T follicular helper cell (primary cell): ENCODE data around the gene COQ9.
"Not testable (repeated sequence)": the region's sequence is repeated elsewhere in the genome, so short reads cannot be mapped to it uniquely, and the experiment has no call there.

ENCODE experiments used
- DNase-seq: peaks from one replicate; pipeline ENCODE4 v3.0.0-alpha.2; 2020; ENCODE audit warnings: low read depth

Gene COQ9

DNA sequence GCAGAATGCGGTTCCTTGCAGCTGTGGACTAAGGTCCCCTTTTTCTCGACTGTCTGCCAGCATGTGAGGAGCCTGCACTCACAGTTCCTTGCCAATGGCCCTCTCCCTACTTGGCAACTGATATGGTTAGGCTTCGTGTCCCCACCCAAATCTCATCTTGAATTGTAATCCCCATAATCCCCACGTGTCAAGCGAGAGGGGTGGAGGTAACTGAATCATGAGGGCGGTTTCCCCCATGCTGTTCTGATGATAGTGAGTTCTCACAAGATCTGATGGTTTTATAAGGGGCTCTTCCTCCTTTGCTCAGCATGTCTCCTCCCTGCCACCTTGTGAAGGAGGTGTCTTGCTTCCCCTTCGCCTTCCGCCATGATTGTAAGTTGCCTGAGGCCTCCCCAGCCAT is 20.0 kb upstream of the COQ9 start:
- DNase-seq, result no peak

DNA sequence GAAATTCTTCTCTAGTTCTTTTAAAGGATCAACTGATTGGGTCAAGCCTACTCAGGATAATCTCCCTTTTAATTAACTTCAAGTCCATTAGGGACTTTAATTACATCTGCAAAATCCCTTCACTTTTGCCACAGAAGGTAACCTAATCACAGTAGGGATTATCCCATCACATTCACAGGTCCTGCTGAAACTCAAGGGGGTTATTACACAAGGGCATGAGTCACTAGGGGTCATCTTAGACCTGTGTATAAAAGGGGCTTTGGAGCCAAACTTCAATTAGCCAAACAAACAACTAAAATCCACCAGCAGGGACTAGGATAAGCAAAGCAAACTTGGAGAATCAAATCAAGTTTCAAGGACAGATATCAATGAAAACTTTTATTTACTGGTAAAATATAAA is 19.5 kb upstream of the COQ9 start:
- no peak for DNase-seq

DNA sequence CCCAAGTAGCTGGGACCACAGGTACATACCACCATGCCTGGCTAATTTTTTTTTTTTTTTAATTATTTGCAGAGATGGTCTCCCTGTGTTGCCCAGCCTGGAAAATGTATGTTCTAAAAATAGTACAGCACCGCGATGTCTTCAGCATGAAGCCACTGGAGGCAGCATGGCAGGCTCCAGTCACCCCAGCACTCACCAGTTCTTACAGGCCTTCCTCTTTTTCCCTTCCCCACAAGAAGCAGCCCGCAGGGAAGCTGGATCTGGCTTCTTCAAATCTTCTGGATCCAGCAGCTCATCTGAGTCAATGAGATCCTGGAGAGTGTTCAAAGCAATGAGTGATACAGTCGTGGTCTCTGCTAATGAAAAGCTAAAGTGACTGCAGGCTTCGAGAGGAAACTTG is 16.3 kb upstream of the COQ9 start:
- no peak for DNase-seq

DNA sequence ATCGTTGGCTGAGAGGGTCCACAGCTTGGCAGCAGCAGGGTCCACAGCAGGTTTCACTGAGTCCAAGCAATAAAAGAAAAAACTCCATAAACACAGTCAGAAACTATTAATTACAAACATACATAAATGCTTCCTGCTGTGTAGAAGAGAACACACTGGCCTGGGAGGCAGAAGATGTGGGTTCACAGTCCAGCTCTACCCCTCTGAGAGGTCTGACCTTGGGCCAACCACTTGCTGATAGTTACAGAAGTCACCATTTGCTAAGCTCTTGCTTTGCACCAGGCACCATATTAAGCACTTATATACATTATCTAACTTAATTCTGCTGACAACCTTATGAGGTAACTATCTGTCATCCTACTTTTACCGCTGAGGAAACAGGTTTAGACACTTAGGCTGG is 14.8 kb upstream of the COQ9 start:
- no peak for DNase-seq

DNA sequence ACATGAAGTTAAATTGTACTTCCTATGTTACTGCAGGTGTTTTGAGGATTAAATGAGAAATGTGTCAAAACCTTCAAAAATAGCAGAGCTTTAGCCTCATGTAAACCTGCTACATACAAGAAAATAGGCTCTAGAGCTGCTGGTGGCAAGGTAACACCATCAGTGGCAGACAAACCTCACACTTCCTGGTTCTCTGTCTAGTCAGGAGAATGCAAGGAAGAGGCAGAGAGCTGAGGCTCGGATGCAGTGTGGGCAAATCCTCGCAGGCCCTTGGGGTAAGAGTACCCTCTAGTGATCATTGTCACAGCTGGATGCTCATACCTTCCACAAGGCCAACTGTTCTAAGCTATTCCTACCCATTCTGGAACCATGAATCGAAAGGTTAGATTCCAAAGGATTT is 14.3 kb upstream of the COQ9 start:
- DNase-seq, result no peak

DNA sequence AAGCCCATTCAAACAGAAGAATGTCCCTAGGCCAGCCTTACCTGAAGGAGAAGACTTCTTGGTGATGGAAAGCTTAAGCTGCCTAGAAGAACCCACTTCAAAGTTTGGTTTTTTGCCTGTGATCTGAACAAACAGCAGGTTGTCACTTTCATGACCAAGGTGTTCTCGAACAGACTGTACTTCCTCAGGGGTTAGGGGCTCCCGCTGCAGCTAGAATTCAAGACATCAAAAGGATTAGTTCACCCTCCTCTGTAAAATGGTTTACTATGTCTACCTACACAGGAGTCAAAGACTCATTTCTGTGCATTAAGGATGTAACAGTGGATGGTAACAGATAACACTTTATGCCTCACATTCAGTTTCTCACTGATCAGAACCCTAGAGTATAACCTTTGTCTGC is 13.3 kb upstream of the COQ9 start:
- DNase-seq, result no peak

DNA sequence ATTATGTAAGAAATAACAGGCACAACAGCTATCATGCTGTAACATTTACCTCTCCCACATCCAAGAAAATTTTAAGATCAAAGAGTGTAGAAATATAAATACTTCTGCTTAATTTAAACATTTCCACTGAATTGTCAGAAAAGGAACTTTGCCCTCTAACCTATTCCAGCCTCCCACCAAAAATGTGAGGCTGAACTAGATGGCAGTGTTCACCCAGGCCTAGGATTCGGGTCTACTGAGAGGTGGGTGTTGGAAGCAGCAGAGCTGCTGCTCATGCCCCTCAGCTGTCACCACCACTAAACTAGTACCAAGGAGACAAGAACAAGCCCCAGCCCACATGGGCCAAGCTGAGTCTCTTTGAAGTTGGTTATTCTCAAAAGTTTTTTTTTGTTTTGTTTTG is 11.4 kb upstream of the COQ9 start:
- no peak for DNase-seq

DNA sequence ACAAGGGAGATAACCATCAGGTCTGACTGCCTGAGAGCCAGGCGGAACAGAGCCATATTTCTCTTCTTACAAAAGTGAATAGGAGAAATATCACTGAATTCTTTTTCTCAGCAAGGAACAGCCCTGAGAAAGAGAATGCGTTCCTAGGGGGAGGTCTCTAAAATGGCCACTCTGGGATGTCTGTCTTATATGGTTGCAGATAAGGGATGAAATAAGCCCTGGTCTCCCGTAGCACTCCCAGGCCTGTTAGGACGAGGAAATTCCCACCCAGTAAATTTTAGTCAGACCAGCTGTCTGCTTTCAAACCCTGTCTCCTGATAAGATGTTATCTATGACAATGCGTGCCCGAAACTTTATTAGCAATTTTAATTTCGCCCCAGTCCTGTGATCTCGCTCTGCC is 7.3 kb upstream of the COQ9 start:
- not testable (repeated sequence) for DNase-seq

DNA sequence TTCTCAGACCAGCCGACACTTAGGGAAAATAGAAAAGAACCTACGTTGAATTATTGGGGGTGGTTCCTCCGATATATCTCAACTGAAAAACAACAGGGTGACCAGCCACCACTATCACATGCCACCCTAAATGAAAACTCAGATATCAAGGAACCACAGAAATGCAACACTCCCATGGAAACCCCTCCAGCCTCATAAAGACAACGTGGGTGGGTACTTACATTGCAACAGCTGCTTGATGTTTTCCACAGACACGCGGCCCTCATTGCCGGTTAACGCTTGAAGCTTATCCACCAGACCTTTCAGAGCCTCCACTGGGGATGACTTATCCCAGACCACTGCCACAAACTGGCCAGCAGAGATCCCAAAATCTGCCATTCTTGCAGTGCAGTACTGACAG is 6.7 kb upstream of the COQ9 start:
- DNase-seq, result not testable (repeated sequence)

DNA sequence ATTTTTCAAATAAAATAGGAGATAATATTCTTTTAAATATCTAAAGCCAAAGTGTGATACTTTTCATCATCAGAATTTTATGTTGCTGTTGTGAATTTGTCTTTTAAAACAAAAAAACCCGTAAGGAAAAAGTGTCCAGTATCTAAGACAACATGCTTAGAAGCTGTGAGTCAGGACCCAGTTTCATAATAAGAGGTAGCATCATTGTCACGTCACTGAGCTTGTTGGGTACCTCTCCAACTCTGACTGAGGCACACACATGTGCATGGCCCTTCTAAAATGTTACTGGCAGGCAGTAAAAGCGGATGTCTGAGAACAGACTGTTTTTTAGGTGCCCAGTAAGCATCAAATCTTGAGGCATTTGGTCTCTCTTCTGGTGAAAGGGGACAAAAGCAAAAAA is 2.6 kb upstream of the COQ9 start:
- DNase-seq, result no peak

DNA sequence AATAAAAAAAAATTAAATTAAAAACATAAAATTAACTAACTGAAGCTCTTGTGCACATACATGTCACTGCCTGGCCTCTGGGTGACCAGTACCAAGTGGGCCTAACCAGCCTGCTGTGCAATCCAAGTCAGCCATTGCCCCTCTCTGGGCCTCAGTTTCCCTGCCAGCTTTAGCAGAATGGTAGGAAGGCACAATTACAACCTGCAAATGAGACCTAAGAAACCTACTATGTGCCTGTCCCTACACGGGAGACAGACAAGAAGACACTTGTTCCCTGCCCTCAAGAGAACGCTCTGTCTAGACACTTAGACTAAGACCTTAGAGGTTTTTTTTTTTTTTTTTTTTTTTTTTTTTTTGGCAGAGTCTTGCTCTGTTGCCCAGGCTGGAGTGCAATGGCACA is 1.8 kb upstream of the COQ9 start:
- no peak for DNase-seq

DNA sequence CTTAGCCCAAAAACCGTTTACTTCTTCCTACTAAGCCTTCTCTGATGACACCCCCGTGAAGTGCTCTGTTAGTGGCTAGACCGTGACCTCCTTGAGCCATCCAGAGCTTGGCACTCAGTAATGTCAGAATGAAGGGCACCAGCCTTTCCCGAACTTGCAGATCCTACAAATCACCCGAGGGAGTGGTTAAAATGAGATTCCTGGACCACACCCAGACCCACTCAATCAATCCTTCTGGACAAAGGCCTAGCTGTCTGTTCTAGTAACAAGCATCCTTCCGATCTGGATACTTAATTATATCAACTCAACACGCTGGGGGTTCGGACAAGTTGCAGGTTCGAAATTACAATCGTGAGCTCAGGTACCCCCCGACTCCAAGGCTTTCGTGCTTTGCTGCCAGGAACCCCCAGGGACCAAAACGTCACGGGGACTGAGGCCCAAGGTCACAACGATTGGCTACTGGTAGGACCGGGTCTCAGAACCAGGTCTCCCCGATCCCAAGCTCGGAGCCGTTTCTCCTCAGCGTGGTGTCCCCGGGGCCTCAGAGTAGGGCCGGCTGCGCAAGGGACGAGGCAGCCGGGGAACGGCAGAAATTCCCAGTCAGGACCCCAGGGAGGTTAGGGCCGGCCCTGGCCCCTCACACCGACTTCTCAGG is 621 bp upstream of the COQ9 start:
- DNase-seq, result no peak

DNA sequence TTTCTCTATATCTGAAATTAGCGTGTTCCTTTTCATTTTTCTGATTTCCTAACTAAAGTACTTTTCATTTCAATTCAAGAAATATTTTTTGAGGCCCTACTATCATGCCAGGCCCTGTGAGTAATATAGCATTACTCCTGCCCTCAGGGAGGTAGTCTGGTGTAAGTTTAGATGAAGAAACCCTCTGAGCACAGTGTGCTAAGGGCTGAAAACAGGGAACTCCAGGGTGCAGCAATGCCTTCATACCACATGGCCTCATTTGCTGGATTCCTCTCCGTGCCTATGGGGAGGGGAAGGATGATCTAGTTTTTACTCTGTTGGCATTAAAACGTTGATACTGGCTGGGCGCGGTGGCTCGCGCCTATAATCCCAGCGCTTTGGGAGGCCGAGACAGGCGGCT is 4.7 kb downstream of the COQ9 start:
- no peak for DNase-seq

DNA sequence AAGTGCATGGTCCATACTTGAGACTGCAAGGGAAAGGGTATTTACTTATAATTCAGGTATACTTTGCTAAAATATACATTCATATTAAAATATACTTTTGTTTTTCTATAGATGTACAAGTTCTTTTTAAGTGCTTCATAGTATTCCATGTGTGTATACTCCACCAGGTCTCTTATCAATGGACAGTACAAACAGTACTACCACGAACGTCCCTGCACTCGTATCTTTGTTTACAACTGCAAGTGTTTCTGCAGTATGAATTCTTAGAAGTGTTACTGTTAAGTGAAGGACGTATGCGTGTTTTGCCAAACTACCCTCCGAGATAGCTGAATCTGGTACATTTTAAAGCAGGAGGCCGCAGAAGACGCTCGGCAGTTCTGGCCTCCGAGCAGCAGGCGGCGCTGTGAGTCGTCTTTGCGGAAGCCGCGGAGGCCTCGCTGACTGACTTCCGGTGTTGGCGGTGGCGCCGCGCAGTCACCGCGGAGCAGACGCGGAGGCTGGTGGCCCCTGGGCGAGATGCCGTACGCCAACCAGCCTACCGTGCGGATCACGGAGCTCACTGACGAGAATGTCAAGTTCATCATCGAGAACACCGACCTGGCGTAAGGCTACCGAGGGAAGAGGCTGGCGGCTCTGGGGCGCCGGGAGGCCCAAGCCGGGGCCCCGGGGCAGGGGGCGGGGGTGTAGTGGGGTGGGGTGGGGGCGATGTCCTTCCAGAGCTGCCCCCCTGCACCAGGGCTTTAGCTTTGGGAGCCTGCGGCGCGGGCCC is 15.1 kb downstream of the COQ9 start, which contains the start of gene POLR2C:
Gene POLR2C, plus strand, starts transcription at position 471 of the 769 bp plus-strand sequence. Its CDS starts 46 bp downstream, at position 517.
- DNase-seq, result peak; percentile 89

DNA sequence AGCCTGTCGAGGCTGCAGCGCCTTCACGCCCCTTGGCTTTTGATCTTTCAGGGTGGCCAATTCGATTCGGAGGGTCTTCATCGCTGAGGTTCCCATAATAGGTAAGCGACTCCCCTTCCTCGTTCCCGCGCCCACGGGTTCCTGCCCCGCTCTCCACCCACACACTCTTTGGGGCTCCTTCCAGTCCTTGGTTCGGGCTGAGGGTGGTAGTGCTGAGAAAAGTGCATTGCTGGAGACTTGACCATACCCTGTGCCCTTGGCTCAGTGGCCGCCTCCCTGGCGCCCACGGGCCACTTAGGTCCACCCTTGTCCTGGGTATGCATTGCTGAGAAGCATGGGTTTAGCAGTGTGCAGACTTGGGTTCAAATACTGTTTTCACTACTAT is 15.7 kb downstream of the COQ9 start:
- DNase-seq, result no peak

DNA sequence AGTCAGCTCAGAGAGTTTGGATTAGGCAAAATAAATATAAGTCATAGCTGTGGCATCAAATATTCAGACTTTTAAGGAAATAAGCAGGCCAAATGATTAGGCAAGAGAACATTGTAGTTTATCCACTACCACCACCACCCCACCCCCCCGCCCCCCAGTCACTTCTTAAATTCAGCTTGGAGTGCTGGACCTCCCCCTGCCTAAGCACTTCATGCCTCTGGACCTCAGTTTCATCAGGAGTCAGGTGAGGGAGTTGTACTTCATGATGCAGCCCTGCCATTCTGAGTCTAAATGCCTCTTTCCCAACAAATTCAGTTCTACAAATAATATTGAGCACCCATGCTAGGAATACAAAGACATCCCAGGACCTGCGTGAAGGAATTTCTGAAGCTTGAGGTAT is 17.2 kb downstream of the COQ9 start:
- no peak for DNase-seq

DNA sequence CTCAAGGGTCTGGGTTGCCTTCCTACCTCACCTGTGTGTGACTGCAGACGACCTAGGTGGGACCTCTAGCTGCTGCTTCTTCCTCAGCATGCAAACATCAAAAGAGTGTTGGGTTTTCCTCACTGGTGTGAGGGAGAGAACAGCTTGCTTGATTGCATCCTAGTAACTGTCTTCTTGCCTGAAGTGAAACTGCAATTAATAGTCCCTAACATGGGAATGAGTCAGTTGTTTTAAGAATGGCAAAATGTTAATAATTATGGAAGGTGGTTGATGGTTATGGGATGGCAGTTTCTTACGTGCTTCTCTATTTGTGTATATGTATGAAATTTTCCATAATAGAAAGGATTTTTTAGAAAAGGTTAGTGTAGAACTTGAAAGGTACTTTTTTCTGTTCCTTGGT is 21.1 kb downstream of the COQ9 start:
- DNase-seq, result no peak

DNA sequence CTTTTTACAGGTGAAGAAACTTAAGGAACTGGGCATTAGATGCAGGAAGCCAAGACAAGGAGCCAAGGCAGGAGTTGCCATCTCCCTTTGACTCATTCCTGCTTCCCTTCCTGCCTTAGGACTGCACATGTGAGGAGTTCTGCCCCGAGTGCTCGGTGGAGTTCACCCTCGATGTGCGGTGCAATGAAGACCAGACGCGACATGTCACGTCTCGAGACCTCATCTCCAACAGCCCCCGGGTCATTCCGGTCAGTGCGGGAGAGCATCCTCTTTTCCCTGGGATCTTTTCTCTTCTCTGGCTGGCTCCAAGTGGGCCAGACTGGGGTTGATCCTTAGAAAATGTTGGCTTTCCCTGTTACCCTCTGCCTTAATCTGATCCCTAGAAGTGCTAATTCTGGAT is 21.8 kb downstream of the COQ9 start:
- DNase-seq, result no peak

DNA sequence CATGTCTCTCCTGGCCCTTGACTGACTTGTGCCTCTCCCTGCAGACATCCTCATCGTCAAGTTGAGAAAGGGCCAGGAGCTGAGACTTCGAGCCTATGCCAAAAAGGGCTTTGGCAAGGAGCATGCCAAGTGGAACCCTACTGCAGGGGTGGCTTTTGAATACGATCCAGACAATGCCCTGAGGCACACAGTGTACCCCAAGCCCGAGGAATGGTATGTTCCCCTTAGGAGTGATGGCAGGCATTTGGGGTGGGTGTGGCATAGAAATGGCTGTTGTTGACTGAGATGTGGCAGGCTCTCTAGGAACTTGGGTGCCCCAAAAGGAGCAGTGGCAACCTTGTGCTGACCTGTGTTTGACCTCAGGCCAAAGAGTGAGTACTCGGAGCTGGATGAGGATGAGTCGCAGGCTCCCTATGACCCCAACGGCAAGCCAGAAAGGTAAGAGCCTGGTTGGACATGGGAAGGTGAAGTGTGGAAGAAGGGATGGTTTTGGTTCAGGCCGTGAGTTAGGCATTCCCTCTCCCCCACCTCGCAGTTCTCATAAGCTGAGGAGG is 22.7 kb downstream of the COQ9 start:
- DNase-seq, result no peak

DNA sequence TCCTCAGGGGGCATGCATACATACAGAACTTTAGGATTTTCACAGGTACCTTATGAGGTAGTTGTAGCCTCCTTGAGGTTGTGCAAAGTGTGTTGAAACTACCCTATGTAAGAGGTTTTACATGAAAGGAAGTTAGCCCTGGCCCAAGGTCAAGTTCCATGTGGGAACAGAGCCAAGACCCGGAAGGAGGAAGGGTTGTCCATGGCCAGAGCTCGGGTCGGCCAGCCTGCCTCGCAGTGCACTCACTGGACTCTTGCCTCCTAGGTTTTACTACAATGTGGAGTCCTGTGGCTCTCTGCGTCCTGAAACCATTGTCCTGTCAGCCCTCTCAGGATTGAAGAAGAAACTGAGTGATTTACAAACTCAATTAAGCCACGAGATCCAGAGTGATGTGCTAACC is 23.4 kb downstream of the COQ9 start:
- no peak for DNase-seq

DNA sequence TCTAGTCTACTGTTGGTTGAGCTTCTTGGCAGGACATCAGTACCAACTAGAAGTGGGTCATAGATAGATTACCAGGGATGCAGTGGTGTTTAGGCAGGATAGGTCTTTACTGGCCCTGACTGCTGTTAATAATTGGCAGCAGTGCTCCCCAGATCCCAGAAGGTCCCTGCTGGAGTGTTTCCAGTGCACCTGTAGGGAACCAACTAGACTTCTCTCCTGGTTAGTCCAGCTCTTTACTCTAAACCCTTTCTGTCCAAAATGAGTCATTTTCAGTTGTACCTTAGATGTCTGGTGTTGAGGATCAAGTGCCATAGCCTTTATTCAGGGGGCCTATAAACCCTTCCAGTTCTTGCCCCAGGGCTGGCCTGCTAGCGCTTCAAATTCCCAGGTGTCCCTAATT is 23.9 kb downstream of the COQ9 start:
- DNase-seq, result no peak

DNA sequence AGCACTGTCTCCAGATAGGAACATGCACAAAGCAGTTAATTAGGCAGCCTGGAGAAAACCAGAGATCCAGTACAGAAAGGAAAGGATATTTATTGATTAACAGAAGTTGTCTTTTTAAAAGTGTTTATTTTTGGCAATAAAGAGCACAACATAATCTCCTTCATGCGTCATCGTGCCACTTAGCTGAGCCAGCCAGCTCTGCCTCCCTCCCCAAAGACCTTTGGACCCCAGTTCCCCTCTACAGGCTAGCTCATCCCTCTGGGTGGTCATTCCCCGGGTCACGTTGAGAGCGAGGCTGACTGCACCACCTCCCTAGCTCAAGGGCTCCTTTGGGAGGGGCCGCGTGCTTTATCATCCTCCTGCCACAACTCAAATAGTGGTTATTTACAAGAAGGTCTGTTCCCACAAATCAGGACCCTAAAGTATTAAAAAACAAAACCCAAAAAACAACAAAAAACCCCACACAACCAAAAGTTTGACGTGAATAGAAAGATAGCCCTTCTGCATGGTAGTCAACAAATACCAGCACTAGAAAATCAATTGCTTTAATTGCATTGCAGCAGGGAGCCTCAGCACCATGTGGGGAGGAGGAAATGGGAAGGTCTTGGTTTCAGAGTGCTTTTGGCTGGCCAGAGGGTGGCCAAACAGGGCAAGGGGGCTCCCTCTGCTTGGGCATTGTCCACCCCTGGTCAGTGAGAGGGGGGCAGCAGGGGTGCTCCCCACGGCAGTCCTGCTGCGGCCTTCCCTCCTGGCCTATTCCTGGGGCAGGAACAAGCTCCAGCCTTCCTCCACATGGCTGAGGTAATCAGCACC is 24.8 kb downstream of the COQ9 start:
- no peak for DNase-seq

DNA sequence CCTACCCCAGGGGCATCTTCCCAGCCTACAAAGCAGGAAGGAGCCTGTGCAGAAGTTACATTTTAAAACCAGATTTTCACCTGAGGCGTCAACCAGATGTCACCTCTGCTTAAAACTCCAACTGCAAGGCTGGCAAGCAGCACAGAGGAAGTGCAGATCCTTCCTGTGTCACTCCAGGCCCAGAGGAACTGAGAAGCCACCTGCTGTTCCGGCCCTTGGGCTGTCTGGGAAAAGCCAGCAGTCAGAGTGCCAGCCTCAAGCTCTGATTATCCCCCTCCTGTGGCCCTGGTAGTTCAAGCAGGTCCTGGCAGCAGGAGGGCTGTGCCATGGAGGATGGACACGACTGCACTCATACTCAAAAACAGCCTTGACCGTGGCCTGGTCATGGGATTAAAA is 25.4 kb downstream of the COQ9 start:
- no peak for DNase-seq
